Endothelial cell of umbilical vein (primary cell): ENCODE measurements around the gene COQ8A. TPM values are rescaled to one million over a fixed set of nuclear protein-coding genes. Genes with fewer than 3 reads are reported as not detected.

Experiments
- BruUV-seq: library from RNA; stranded (reverse); fragments of 400-500 nt; replicated peaks from 2 replicates; lab custom pipeline; 2021; lab: Mats Ljungman, UMichigan
- CTCF ChIA-PET: fragments of 300-600, 350-600 bp; sonication (Branson Sonifier 250); formaldehyde crosslinking; loops from one replicate; lab custom pipeline; 2021; ENCODE audit warnings: antibody characterized with exemption, inconsistent platforms; lab: Charles Lee
- POLR2A ChIA-PET: fragments of 300-600, 350-600 bp; sonication (Branson Sonifier 250); formaldehyde crosslinking; loops from one replicate; lab custom pipeline; 2021; ENCODE audit warnings: antibody characterized with exemption, inconsistent platforms; lab: Charles Lee
- DNase-seq: peaks from one replicate; pipeline ENCODE4 v3.0.0-alpha.2; 2011; ENCODE audit warnings: low read depth, low spot score
- FAIRE-seq: peaks from 2 replicates; lab custom pipeline; 2011; peaks lifted over from hg19 to GRCh38; lab: Jason Lieb, UNC
- H2AFZ ChIP-seq: 2 replicates; pipeline ENCODE4 v1.6.0; 2012; ENCODE audit warnings: low read depth, low read length, control low read depth, inconsistent platforms
- H3K27ac ChIP-seq: 2 replicates; pipeline ENCODE4 v1.5.1; 2011; ENCODE audit warnings: low read depth, mild to moderate bottlenecking, control low read depth, low read length, moderate library complexity; ENCODE audit not compliant: insufficient read depth
- H3K27me3 ChIP-seq, 2 experiments: 2 replicates each; pipeline versions ENCODE4 v1.6.0 to v1.6.1; 2011; ENCODE audit warnings: low read length in 2 of 2, mixed read lengths in 1 of 2; ENCODE audit not compliant: control insufficient read depth in 2 of 2, insufficient read depth in 2 of 2
- H3K36me3 ChIP-seq, 2 experiments: 2 replicates in 1 of 2; 3 replicates in 1 of 2; pipeline ENCODE4 v1.5.1; 2011; ENCODE audit warnings: low read length in 2 of 2, mild to moderate bottlenecking in 1 of 2, moderate library complexity in 1 of 2; ENCODE audit not compliant: control insufficient read depth in 2 of 2, insufficient read depth in 2 of 2; ENCODE audit errors: extremely low read depth in 1 of 2
- H3K4me1 ChIP-seq: 3 replicates; pipeline ENCODE4 v1.5.1; 2011; ENCODE audit warnings: mild to moderate bottlenecking, low read length; ENCODE audit not compliant: control insufficient read depth, insufficient read depth; ENCODE audit errors: extremely low read depth
- H3K4me2 ChIP-seq: 2 replicates; pipeline ENCODE4 v1.6.1; 2011; ENCODE audit warnings: low read length, control low read depth, mixed read lengths; ENCODE audit not compliant: insufficient read depth
- H3K4me3 ChIP-seq, 3 experiments: fragments of 200-600 bp in 1 of 3; sonication (generic), shearing (Covaris generic) in 1 of 3; replicated peaks in 1 of 3; 2 replicates each; pipeline ENCODE4 v1.5.1; 2011 to 2016; ENCODE audit warnings: control low read depth in 3 of 3, low read length in 3 of 3, mild to moderate bottlenecking in 2 of 3, inconsistent platforms in 1 of 3, low read depth in 1 of 3, moderate library complexity in 1 of 3; ENCODE audit not compliant: insufficient read depth in 1 of 3
- H3K79me2 ChIP-seq: 2 replicates; pipeline ENCODE4 v1.6.0; 2012; ENCODE audit warnings: low read length, inconsistent platforms; ENCODE audit not compliant: control insufficient read depth, insufficient read depth
- H3K9ac ChIP-seq: replicated peaks from 2 replicates; pipeline ENCODE3; 2011; ENCODE audit warnings: low read length, control low read depth; ENCODE audit not compliant: insufficient read depth; ENCODE audit errors: extremely low read depth
- H3K9me1 ChIP-seq: replicated peaks from 3 replicates; pipeline ENCODE4 v1.6.0; 2011; ENCODE audit warnings: mild to moderate bottlenecking, low read length; ENCODE audit not compliant: control insufficient read depth, insufficient read depth; ENCODE audit errors: extremely low read depth
- H3K9me3 ChIP-seq: replicated peaks from 2 replicates; pipeline ENCODE4 v1.5.1; 2012; ENCODE audit warnings: low read length, inconsistent platforms; ENCODE audit not compliant: control insufficient read depth, insufficient read depth
- H4K20me1 ChIP-seq: replicated peaks from 2 replicates; pipeline ENCODE3; 2011; ENCODE audit warnings: mild to moderate bottlenecking, low read length; ENCODE audit not compliant: control insufficient read depth, insufficient read depth; ENCODE audit errors: extremely low read depth
- EZH2 ChIP-seq: IDR thresholded peaks from 2 replicates; pipeline ENCODE4 v1.6.1; 2012; ENCODE audit warnings: borderline replicate concordance, low read depth, mild to moderate bottlenecking, moderate library complexity, low read length, inconsistent platforms; ENCODE audit not compliant: severe bottlenecking
- FOS ChIP-seq: IDR thresholded peaks from 2 replicates; pipeline ENCODE4 v1.6.1; 2011; ENCODE audit warnings: mild to moderate bottlenecking, low read length, moderate library complexity, borderline replicate concordance; ENCODE audit not compliant: insufficient read depth
- GATA2 ChIP-seq: IDR thresholded peaks from 2 replicates; pipeline ENCODE4 v1.7.0; 2011; ENCODE audit warnings: low read depth, mild to moderate bottlenecking, moderate library complexity, mixed read lengths, low read length; ENCODE audit not compliant: insufficient read length, insufficient read depth
- JUN ChIP-seq: IDR thresholded peaks from 2 replicates; pipeline ENCODE4 v1.6.1; 2011; ENCODE audit warnings: borderline replicate concordance, low read depth; ENCODE audit not compliant: insufficient read length, insufficient read depth
- MYC ChIP-seq: IDR thresholded peaks from one replicate; pipeline ENCODE4 v1.6.1; 2011; ENCODE audit warnings: mild to moderate bottlenecking, low read depth, low read length
- POLR2A ChIP-seq: IDR thresholded peaks from 2 replicates; pipeline ENCODE4 v1.6.1; 2012; ENCODE audit warnings: low read depth, mild to moderate bottlenecking, control low read depth, low read length
- POLR2AphosphoS5 ChIP-seq: IDR thresholded peaks from 2 replicates; pipeline ENCODE4 v1.6.1; 2012; ENCODE audit warnings: low read depth, mild to moderate bottlenecking, control low read depth, low read length, moderate library complexity; ENCODE audit not compliant: insufficient read depth
- dilution Hi-C: fragments of 300-500 bp; cut with MboI; formaldehyde crosslinking; loops from one replicate; pipeline ENCODE4 v1.15.0; 2019; ENCODE audit warnings: low sequenced_read_pairs; ENCODE audit not compliant: extremely low pct_ligation_motif_present
- intact Hi-C: fragments of 100-400 bp; cut with micrococcal nuclease; formaldehyde crosslinking; loops from one replicate; pipeline ENCODE4 v1.10.0; 2022
- polyA plus RNA-seq, 4 experiments: library from polyadenylated mRNA; depleted of rRNA in 3 of 4; stranded (reverse) in 3 of 4; unstranded in 1 of 4; fragments of >200 nt; gene quantifications; 2 replicates each; pipeline versions ENCODE4 v1.2.1 to v1.2.3, GENCODE V29; 2011 to 2012; ENCODE audit warnings: missing spikeins in 1 of 4
- total RNA-seq: library from RNA; stranded (reverse); gene quantifications from 2 replicates; pipeline ENCODE4 v1.2.3, GENCODE V29; 2021
- TF ChIP-seq, protein P1 (sequence below): IDR thresholded peaks from 2 replicates; pipeline ENCODE4 v1.6.1; 2011; ENCODE audit not compliant: insufficient read depth, insufficient read length
- TF ChIP-seq, protein P2 (sequence below), 2 donors: IDR thresholded peaks; 1 replicate in 1 of 2; 2 replicates in 1 of 2; pipeline ENCODE4 v1.5.1; 2011; ENCODE audit warnings: low read length in 2 of 2, mild to moderate bottlenecking in 2 of 2, moderate library complexity in 2 of 2, control low read depth in 1 of 2, inconsistent platforms in 1 of 2, low read depth in 1 of 2; ENCODE audit not compliant: insufficient read depth in 1 of 2; ENCODE audit errors: extremely low read depth in 1 of 2

COQ8A gene
- total and polyA plus RNA-seq, 2 donors (not counting 3 experiments of a cell fraction or from before 2014, with no cell fraction given): 6.8 to 9.4 TPM

DNA sequence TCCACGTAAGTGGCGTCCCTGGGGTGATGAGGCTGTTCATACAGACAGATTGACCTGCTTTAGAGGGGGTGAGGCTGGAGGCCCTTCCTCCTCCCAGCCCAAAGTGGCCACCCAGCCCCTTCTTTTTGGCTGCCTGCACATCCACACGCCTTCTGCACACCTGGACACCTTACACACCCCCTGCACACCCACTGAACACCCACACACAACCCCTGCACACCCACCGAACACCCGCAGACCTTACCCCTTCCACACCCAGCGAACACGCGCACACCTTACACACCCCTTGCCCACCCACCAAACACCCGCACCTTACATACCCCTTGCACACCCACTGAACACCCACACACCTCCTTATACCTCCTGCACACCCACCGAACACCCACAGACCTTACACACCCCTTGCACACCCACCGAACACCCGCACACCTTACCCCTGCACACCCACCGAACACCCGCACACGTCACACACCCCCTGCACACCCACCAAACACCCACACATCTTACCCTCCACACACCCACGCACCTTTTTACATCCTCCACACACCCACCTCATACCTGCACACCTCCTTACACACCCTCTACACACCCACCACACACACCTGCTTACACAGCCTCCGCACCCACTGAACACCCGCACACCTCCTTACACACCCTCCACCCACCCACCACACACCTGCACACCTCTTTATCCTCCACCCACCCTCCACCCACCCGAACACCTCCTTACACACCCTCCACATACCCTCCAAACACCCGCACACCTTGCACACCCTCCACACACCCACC is 37.7 kb downstream of the COQ8A start:
- Histone ChIP-seq H3K4me3 (no peak overlapping the region), H3K4me2 (no peak overlapping the region), H3K9me1 (no peaks in the 10 kb centered on the region), H3K9me3 (no peaks in the 10 kb centered on the region), H3K9ac (no peak overlapping the region), H4K20me1 (no peaks in the 10 kb centered on the region), H3K27me3 (no peaks in the 10 kb centered on the region), H3K27ac (no peak overlapping the region), H2AFZ (no peak overlapping the region), H3K36me3 (no peaks in the 10 kb centered on the region), H3K4me1 (no peaks in the 10 kb centered on the region), H3K79me2 (no peaks in the 10 kb centered on the region)
- FAIRE-seq: no peak
- BruUV-seq: no TSS peak
- dilution Hi-C loops: no loop called here
- TF ChIP-seq JUN: no peak
- TF ChIP-seq GATA2: no peak
- no peak for TF ChIP-seq EZH2
- no peak for TF ChIP-seq MYC
- TF ChIP-seq FOS: no peak
- TF ChIP-seq, protein P1, sequence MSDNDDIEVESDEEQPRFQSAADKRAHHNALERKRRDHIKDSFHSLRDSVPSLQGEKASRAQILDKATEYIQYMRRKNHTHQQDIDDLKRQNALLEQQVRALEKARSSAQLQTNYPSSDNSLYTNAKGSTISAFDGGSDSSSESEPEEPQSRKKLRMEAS: no peak
- no peak for TF ChIP-seq POLR2AphosphoS5
- TF ChIP-seq, protein P2, sequence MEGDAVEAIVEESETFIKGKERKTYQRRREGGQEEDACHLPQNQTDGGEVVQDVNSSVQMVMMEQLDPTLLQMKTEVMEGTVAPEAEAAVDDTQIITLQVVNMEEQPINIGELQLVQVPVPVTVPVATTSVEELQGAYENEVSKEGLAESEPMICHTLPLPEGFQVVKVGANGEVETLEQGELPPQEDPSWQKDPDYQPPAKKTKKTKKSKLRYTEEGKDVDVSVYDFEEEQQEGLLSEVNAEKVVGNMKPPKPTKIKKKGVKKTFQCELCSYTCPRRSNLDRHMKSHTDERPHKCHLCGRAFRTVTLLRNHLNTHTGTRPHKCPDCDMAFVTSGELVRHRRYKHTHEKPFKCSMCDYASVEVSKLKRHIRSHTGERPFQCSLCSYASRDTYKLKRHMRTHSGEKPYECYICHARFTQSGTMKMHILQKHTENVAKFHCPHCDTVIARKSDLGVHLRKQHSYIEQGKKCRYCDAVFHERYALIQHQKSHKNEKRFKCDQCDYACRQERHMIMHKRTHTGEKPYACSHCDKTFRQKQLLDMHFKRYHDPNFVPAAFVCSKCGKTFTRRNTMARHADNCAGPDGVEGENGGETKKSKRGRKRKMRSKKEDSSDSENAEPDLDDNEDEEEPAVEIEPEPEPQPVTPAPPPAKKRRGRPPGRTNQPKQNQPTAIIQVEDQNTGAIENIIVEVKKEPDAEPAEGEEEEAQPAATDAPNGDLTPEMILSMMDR (IDR thresholded peaks at IDR 0.05; ENCODE audit: extremely low read depth in 1 of 2, insufficient read depth in 1 of 2, low read depth in 1 of 2, low read length in 2 of 2): no peak
- no peak for TF ChIP-seq POLR2A
- intact Hi-C loops: no loop called here
- no peak for DNase-seq
- ChIA-PET POLR2A (no interaction called here), CTCF (no interaction called here)
